ENCODE results near the gene ZNF578. TPM values are rescaled to one million over a fixed set of nuclear protein-coding genes. Genes with fewer than 3 reads are reported as not detected.

ZNF578 gene
- total RNA-seq: 6.3 TPM

GRCh38 chr19:52453324-52454094, at the start of gene ZNF578:
TSS of gene ZNF578 (plus strand) at chr19:52453553. CDS start at chr19:52501846, 48,293 bp downstream.

DNA sequence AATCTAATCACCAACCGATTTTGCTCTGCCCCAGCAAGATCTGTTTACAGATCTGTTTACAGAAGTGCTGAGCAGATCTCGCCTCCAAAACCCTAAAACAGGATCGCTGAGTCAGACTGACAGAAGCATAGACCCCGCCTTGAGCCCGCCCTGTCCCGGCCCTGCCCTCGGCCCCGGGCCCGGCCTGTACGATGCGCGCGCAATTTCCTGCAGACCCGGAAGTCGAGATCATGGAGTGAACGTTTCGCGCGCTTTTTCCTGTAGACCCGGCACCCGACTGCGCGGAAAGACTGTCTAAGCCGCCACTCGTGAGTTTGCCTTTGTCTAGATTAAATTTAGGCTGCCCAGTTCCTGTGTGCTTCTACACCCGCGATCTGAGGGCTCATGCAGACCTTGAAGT, 24.4 kb upstream of the ZNF578 start, which contains the start of gene ZNF534:
Gene ZNF534 (plus strand): TSS at position 212 of the 400 bp plus-strand sequence. CDS start 2,327 bp downstream, outside the sequence.

DNA sequence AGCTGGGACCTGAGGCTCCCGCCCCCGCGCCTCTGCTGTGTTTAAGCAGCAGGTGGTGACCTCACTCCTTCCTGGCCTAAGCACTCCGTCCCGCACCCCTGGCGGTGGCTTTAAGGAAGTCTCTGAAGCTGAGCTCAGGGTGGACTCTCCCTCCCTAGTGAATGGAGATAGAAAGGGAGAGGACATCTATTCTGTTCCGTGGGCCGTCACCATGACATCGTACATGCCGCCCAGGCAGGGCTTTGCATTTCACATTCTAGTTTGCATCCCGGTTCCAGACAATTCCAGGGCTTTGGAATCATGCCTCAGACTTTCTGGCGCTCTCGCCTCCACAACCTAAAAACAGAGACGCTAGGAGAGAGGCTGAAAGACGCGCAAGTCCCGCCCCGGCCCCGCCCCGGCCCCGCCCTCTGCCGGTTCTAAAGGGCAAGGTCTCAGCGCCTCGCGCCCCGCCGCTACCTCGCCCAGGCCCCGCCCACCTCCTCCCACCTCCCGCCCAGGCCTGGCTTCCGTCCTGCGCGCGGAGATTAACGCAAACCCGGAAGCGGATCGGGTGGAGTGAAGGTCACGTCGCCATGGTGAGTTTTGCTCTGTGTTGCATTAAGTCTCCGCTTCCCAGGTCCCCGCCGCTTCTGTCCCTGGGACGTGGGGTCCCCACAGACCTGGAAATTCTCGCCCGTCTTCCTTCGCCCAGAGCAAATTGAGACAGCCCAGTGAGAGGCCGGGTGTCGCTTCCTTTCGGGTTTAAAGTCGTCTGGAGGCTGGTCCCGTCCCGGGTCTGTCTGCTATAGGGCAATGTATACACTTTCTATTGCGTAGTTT, 74.0 kb downstream of the ZNF578 start, which contains the start of gene ZNF808:
Gene ZNF808 (plus strand): TSS at position 535 of the 822 bp plus-strand sequence. CDS start 15,617 bp downstream, outside the sequence.

Other genes with a start within 250 kb of the ZNF578 start
- 12.0 TPM for gene ZNF766, start 184.0 kb upstream of the ZNF578 start, total RNA-seq
- gene ZNF480, start 156.4 kb upstream of the ZNF578 start, total RNA-seq: 8.2 TPM
- gene ZNF610, start 117.3 kb upstream of the ZNF578 start, total RNA-seq: 6.6 TPM
- 26.6 TPM for gene ZNF880, start 83.6 kb upstream of the ZNF578 start, total RNA-seq
- 38.7 TPM for gene ZNF528, start 55.7 kb upstream of the ZNF578 start, total RNA-seq
- gene ZNF534, start 24.4 kb upstream of the ZNF578 start, total RNA-seq: 0.47 TPM
- gene ZNF808, start 74.1 kb downstream of the ZNF578 start, total RNA-seq: 29.7 TPM
- gene ZNF701, start 116.7 kb downstream of the ZNF578 start, total RNA-seq: 23.2 TPM
- 86.5 TPM for gene ZNF83, start 184.8 kb downstream of the ZNF578 start, total RNA-seq